ENCODE measurements around the gene CDKN2B-AS1.

GRCh38 chr9:21982391-21982790, 12.2 kb upstream of the CDKN2B-AS1 start:
- TF ChIP-seq CTCF (IDR thresholded peaks at IDR 0.05; ENCODE audit: poor library complexity): no peak
- TF ChIP-seq EZH2 (IDR thresholded peaks at IDR 0.05; ENCODE audit: borderline replicate concordance): no peak
